Measurements from ENCODE around the gene PDE7B. TPM values are rescaled to one million over a fixed set of nuclear protein-coding genes. Genes with fewer than 3 reads are reported as not detected.

Gene PDE7B
- total RNA-seq, 1 donor = 1.7 TPM

- no peak overlapping the region for H3K4me3 ChIP-seq (ENCODE audit: low read depth, low read length)
- peak; percentile 75 for DNase-seq (ENCODE audit: low read depth)
- TF ChIP-seq CTCF (IDR thresholded peaks at IDR 0.05; ENCODE audit: insufficient read depth, low read depth, low read length) = no peak
Observed at GRCh38 chr6:136012198-136012887, 160.8 kb downstream of the PDE7B start.

- no peak overlapping the region for H3K4me3 ChIP-seq (ENCODE audit: low read depth, low read length)
- no peak for TF ChIP-seq CTCF (IDR thresholded peaks at IDR 0.05; ENCODE audit: insufficient read depth, low read depth, low read length)
- no peak for DNase-seq (ENCODE audit: low read depth)
Observed at GRCh38 chr6:136012943-136013342, 161.4 kb downstream of the PDE7B start.

GRCh38 chr6:136014454-136015437 lies 163.2 kb downstream of the PDE7B start:
- peak; percentile 99 for DNase-seq (ENCODE audit: low read depth)
- H3K4me3 ChIP-seq (ENCODE audit: low read depth, low read length) = no peak overlapping the region
- no peak for TF ChIP-seq CTCF (IDR thresholded peaks at IDR 0.05; ENCODE audit: insufficient read depth, low read depth, low read length)

DNA sequence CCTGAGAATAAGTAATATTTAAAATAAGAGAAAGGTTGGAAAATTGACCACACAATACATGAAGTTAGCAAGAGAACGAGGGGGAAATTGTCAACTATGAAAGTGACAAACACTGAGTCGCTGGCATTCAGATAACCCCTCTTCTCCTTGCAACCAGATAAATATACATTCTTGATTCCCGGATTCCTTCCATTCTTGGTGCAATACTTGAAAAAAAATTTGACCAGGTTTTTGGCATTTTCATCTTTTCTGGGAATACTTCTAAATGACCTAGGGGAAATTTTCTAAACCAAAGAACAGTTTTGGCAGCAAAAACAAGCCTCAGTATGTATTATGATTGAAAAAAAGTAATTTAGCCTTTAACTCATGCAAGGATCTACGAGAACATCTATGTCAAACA lies 164.0 kb downstream of the PDE7B start:
- no peak overlapping the region for H3K4me3 ChIP-seq (ENCODE audit: low read depth, low read length)
- no peak for TF ChIP-seq CTCF (IDR thresholded peaks at IDR 0.05; ENCODE audit: insufficient read depth, low read depth, low read length)
- no peak for DNase-seq (ENCODE audit: low read depth)

DNA sequence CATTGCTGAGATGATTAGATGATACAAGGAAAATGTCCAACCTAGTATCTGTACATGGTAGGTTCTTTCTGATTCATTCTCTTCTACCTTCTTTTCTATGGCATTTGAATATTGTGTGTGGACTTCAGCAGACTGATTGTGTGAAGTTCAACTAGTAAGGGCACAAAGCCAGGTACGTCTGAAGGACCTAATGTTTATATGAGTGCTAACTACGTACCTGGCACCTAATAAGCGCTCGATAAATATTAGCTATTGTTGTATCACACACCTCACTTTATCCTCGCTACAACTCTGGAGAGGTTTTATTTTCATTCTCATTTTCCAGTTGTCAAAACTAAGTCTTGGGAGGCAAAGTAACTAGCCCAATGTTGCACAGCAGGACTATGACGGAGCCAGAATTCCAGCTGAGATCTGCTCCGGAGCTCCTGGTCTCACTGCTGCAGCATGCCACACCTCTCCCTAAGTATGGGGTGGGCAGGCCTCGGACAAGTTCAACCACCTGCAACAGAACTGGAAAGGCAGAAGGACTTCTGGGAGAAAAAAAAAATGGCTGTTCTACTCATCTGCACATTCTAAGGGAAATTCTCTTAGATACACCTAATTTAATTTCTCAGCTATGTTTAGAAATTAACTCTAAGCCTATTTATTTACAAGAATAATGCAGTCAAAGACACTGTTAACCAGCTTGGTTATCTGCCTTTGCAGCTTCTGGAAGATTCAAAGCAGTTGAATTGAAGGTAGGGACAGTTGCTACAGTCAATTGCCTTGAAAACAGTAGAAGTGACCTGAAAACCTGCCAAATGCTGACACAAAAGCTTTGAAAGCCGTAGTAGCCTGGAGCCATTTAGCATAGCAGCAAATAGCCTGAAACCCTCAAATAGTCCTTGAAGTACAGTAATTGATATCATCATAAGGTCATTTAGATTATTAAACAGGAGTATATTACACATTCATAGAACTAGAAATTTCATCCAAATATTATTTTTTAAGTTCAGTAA lies 165.0 kb downstream of the PDE7B start:
- H3K4me3 ChIP-seq (ENCODE audit: low read depth, low read length) = no peak overlapping the region
- no peak for DNase-seq (ENCODE audit: low read depth)
- TF ChIP-seq CTCF (IDR thresholded peaks at IDR 0.05; ENCODE audit: insufficient read depth, low read depth, low read length) = no peak

- no peak for DNase-seq (ENCODE audit: low read depth)
- no peak for TF ChIP-seq CTCF (IDR thresholded peaks at IDR 0.05; ENCODE audit: insufficient read depth, low read depth, low read length)
- no peak overlapping the region for H3K4me3 ChIP-seq (ENCODE audit: low read depth, low read length)
Observed at GRCh38 chr6:136020691-136021090, 169.2 kb downstream of the PDE7B start.

Data from fibroblast of villous mesenchyme (primary cell).